GM13977 (cell line): ENCODE results near the gene LDLRAD3.

Source experiments
- DNase-seq: peaks from one replicate; pipeline ENCODE4 v3.0.0; 2012; ENCODE audit warnings: low spot score
- CTCF ChIP-seq: IDR thresholded peaks from 2 replicates; pipeline ENCODE4 v1.5.1; 2012; ENCODE audit warnings: mild to moderate bottlenecking, control low read depth; ENCODE audit not compliant: insufficient read depth; ENCODE audit errors: extremely low read depth, missing control alignments
- in situ Hi-C: fragments of 300-500 bp; cut with MboI; formaldehyde crosslinking; loops from one replicate; pipeline ENCODE4 v1.12.0; 2022; ENCODE audit warnings: low sequenced_read_pairs, low pct_unique_long_range_greater_than_20kb, mixed read lengths, inconsistent platforms; ENCODE audit not compliant: unreplicated experiment

The LDLRAD3 gene

DNA sequence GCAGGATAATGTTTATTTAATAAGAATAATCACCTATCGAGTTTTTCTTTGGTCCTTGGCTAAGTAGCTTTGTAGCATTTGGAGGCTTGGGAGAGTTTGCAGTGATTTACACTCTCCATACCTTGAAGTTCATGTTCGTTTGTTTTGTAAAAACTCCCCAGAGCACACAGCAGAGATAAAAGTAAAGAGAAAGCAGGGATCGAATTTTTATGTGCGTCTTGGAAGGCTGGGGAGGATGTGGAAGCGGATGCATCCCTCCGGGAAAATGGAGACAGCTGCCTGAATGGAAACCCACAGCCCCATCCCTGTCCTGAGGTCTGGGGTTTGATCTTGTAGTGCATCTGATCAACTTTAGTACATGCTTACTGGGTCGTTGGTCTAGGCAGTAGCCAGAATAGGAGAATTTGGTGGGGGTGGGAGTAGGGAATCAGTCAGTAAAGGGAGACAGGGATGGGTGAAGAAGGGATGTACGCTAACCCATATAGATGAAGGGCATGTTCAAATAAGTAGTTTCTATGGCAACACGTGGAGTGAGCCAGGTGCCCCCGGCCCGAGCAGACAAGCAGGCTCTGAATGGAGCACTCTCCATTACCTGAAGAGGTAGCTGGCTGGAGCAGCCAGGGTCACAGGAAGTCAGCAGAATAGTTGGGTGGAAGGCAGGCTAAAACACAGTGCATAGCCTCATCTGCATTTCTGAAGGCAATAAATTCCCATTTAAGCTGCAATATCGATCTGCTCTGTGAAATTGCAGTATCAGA is 197.5 kb downstream of the LDLRAD3 start:
- DNase-seq: no peak
- in situ Hi-C loops: no loop called here

DNA sequence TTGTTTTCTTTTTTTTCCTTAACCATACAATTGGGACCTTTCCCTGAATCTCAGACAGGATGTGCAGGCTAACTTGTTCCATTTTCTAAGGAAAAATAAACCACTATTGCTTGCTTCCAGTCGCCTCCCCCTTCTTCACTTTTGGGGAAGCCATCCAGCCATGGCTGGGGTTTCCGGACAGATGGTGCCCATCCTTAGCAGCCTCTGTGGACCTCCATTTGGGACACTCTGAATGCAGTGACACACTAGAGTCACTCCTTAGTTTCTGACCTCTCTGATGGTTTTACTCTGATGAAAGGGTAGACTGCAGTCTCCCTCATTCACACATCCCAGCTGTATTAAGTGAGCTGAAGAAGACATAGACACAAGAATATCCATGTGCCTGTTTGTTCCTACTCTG is 198.1 kb downstream of the LDLRAD3 start:
- in situ Hi-C loops: no loop called here
- no peak for TF ChIP-seq CTCF
- no peak for DNase-seq

More for the DNA sequence above, 197.5 kb downstream of the LDLRAD3 start:
- no peak for TF ChIP-seq CTCF

GRCh38 chr11:36142439-36142838 is 198.6 kb downstream of the LDLRAD3 start:
- no peak for DNase-seq

GRCh38 chr11:36142879-36143278 is 199.0 kb downstream of the LDLRAD3 start:
- no peak for TF ChIP-seq CTCF
- in situ Hi-C loops: no loop called here

More at GRCh38 chr11:36142439-36142838, 198.6 kb downstream of the LDLRAD3 start:
- in situ Hi-C loops: no loop called here
- TF ChIP-seq CTCF: no peak

DNA sequence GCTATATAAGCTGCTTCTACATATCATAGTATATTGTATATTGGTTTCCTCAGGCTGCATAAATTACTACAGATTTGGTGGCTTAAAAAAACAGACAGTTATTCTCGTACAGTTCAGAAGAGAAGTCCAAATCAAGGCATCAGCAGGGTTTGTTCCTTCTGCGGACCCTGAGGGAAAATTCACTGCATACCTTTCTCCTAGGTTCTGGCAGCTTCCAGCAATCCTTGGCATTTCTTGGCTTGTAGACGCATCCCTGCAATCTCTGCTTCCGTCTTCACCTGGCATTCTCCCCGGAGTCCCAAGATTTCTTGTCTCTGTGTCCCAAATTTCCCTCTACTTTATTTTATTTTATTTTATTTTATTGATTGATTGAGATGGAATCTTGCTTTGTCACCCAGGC is 202.6 kb downstream of the LDLRAD3 start:
- in situ Hi-C loops: no loop called here
- no peak for TF ChIP-seq CTCF
- no peak for DNase-seq

More at GRCh38 chr11:36142879-36143278, 199.0 kb downstream of the LDLRAD3 start:
- no peak for DNase-seq

DNA sequence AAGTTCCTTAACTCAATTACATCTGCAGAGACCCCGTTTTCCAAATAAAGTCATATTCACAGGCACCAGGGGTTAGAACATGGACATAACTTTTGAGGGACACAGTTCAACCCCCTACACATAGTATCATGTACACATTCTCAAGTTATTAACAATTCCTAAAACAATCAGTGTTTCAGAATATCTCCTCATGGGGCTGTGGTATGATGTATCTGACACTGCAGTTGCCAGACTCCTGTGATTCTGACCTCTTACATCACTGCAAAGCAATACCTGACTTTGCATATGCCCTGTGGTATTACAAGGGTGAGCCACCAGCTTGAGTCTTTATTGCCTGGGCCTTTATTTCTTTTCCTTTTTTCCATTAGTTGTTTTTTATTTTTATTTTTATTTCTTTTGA is 203.6 kb downstream of the LDLRAD3 start:
- DNase-seq: no peak
- TF ChIP-seq CTCF: no peak
- in situ Hi-C loops: no loop called here

DNA sequence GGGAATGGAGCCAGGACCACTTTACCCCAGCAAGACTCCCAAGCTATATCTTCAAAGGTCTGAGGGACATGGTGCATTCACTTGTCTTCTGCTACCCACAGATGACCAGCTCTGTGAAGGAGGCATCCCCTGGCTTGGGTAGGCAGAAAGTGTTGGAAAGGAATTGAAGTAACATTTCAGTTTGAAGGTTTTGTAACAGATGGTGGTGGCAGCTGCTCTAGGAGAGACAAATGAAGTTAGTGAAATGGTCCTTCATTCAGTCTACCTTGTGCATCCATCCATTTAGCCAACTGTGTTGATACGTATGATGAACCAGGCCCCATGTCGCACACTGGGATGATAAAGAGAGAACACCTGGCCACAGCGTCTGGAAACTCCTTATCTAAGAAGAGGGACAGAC is 204.8 kb downstream of the LDLRAD3 start:
- DNase-seq: no peak
- in situ Hi-C loops: no loop called here
- TF ChIP-seq CTCF: no peak
